WTC11 (cell line): Measurements from ENCODE around the gene ARTN. TPM values are rescaled to one million over a fixed set of nuclear protein-coding genes. Genes with fewer than 3 reads are reported as not detected.

Source experiments
- ATAC-seq: fragments of 200-7000 bp; cut with Tn5 transposase; 2 replicates; pipeline ENCODE4 v1.10.0; 2021; ENCODE audit warnings: mild to moderate bottlenecking, moderate library complexity
- CTCF ChIA-PET: fragments of 300-600 bp; sonication (Branson Sonifier 250); formaldehyde crosslinking; loops from one replicate; lab custom pipeline; 2021; ENCODE audit warnings: antibody characterized with exemption; lab: Charles Lee
- POLR2A ChIA-PET: fragments of 350-600 bp; sonication (Branson Sonifier 250); formaldehyde crosslinking; loops from one replicate; lab custom pipeline; 2021; ENCODE audit warnings: antibody characterized with exemption; lab: Charles Lee
- DNase-seq: peaks from one replicate; pipeline ENCODE4 v3.0.0; 2021; ENCODE audit warnings: low spot score
- H3K27ac Mint-ChIP-seq: 2 replicates; pipeline ENCODE4 v1.8.0; 2021; ENCODE audit warnings: mixed read lengths
- H3K27me3 Mint-ChIP-seq: 2 replicates; pipeline ENCODE4 v1.8.0; 2021; ENCODE audit warnings: low read depth, mild to moderate bottlenecking, moderate library complexity, mixed read lengths
- H3K36me3 Mint-ChIP-seq: 2 replicates; pipeline ENCODE4 v1.8.0; 2021; ENCODE audit warnings: mixed read lengths
- H3K4me1 Mint-ChIP-seq: 2 replicates; pipeline ENCODE4 v1.8.0; 2022; ENCODE audit warnings: mixed read lengths
- H3K4me3 Mint-ChIP-seq: 2 replicates; pipeline ENCODE4 v1.8.0; 2021; ENCODE audit warnings: mild to moderate bottlenecking, moderate library complexity, mixed read lengths
- H3K9me3 Mint-ChIP-seq: 2 replicates; pipeline ENCODE4 v1.8.0; 2021; ENCODE audit warnings: mixed read lengths
- CREM ChIP-seq: sonication (generic); formaldehyde crosslinking; IDR thresholded peaks from 2 replicates; pipeline ENCODE4 v1.8.1; 2022; ENCODE audit warnings: mild to moderate bottlenecking, missing genetic modification reagents, moderate library complexity
- ESRRA ChIP-seq: sonication (generic); formaldehyde crosslinking; IDR thresholded peaks from 2 replicates; pipeline ENCODE4 v1.8.1; 2022; ENCODE audit warnings: mild to moderate bottlenecking, missing genetic modification reagents, borderline replicate concordance
- ETV6 ChIP-seq: sonication (generic); formaldehyde crosslinking; IDR thresholded peaks from 2 replicates; pipeline ENCODE4 v1.8.1; 2022; ENCODE audit warnings: mild to moderate bottlenecking, missing genetic modification reagents
- FOXJ3 ChIP-seq: sonication (generic); formaldehyde crosslinking; IDR thresholded peaks from 2 replicates; pipeline ENCODE4 v1.9.0; 2021; ENCODE audit warnings: missing genetic modification reagents, mild to moderate bottlenecking, borderline replicate concordance
- FOXP1 ChIP-seq: sonication (generic); formaldehyde crosslinking; IDR thresholded peaks from 2 replicates; pipeline ENCODE4 v1.8.0; 2022; ENCODE audit warnings: missing genetic modification reagents, mild to moderate bottlenecking, moderate library complexity, borderline replicate concordance
- HMGA2 ChIP-seq: fragments of 250-450 bp; sonication (Bioruptor Pico); IDR thresholded peaks from 2 replicates; pipeline ENCODE4 v1.4.0; 2021; ENCODE audit warnings: mild to moderate bottlenecking, moderate library complexity
- KAT7 ChIP-seq: sonication (generic); formaldehyde crosslinking; IDR thresholded peaks from 2 replicates; pipeline ENCODE4 v1.8.1; 2023; ENCODE audit warnings: missing genetic modification reagents, mild to moderate bottlenecking, borderline replicate concordance
- MXD4 ChIP-seq: fragments of 250-450 bp; sonication (Bioruptor Pico); IDR thresholded peaks from 2 replicates; pipeline ENCODE4 v1.8.0; 2021; ENCODE audit warnings: mild to moderate bottlenecking, moderate library complexity, borderline replicate concordance
- NR2C2 ChIP-seq: sonication (generic); formaldehyde crosslinking; IDR thresholded peaks from 2 replicates; pipeline ENCODE4 v1.8.0; 2022; ENCODE audit warnings: mild to moderate bottlenecking, missing genetic modification reagents
- PRRX2 ChIP-seq: fragments of 250-450 bp; sonication (Bioruptor Pico); IDR thresholded peaks from 2 replicates; pipeline ENCODE4 v1.8.0; 2021; ENCODE audit warnings: mild to moderate bottlenecking
- RORB ChIP-seq: fragments of 250-450 bp; sonication (Bioruptor Pico); IDR thresholded peaks from 2 replicates; pipeline ENCODE4 v1.9.0; 2021; ENCODE audit warnings: mild to moderate bottlenecking
- SP1 ChIP-seq: sonication (generic); formaldehyde crosslinking; conservative IDR thresholded peaks from 2 replicates; pipeline ENCODE4 v1.8.1; 2022; ENCODE audit warnings: missing genetic modification reagents
- TCF7 ChIP-seq: sonication (generic); formaldehyde crosslinking; IDR thresholded peaks from 2 replicates; pipeline ENCODE4 v1.8.0; 2022; ENCODE audit warnings: mild to moderate bottlenecking, low read depth, missing genetic modification reagents, moderate library complexity
- ZNF121 ChIP-seq: sonication (generic); formaldehyde crosslinking; IDR thresholded peaks from 2 replicates; pipeline ENCODE4 v1.8.0; 2023; ENCODE audit warnings: missing genetic modification reagents
- ZNF232 ChIP-seq: sonication (generic); formaldehyde crosslinking; IDR thresholded peaks from 2 replicates; pipeline ENCODE4 v1.8.0; 2022; ENCODE audit warnings: mild to moderate bottlenecking, missing genetic modification reagents
- ZNF423 ChIP-seq: fragments of 250-450 bp; sonication (Bioruptor Pico); IDR thresholded peaks from 2 replicates; pipeline ENCODE4 v2.1.2; 2022; ENCODE audit warnings: mild to moderate bottlenecking, moderate library complexity
- total RNA-seq: library from RNA; stranded (reverse); gene quantifications from 3 replicates; pipeline ENCODE4 v1.2.3, GENCODE V29; 2021
- TF ChIP-seq, protein P1 (sequence below): sonication (generic); formaldehyde crosslinking; IDR thresholded peaks from 2 replicates; pipeline ENCODE4 v1.8.0; 2022; ENCODE audit warnings: mild to moderate bottlenecking, missing genetic modification reagents
- TF ChIP-seq, protein P2 (sequence below): fragments of 200-600 bp; IDR thresholded peaks from 2 replicates; pipeline ENCODE4 v1.8.0; 2022; ENCODE audit warnings: antibody characterized with exemption
- TF ChIP-seq, protein P3 (sequence below): fragments of 250-450 bp; sonication (Bioruptor Pico); IDR thresholded peaks from 2 replicates; pipeline ENCODE4 v1.9.0; 2021; ENCODE audit warnings: mild to moderate bottlenecking
- TF ChIP-seq, protein P4 (sequence below): sonication (generic); formaldehyde crosslinking; IDR thresholded peaks from 2 replicates; pipeline ENCODE4 v1.8.1; 2023; ENCODE audit warnings: mild to moderate bottlenecking, moderate library complexity, missing genetic modification reagents
- TF ChIP-seq, protein P5 (sequence below): sonication (generic); formaldehyde crosslinking; IDR thresholded peaks from 2 replicates; pipeline ENCODE4 v1.8.1; 2023; ENCODE audit warnings: mild to moderate bottlenecking, missing genetic modification reagents, borderline replicate concordance
- TF ChIP-seq, protein P6 (sequence below): fragments of 250-450 bp; sonication (Bioruptor Pico); IDR thresholded peaks from 2 replicates; pipeline ENCODE4 v2.1.2; 2022; ENCODE audit warnings: mild to moderate bottlenecking, moderate library complexity

The ARTN gene
- total RNA-seq, 1 experiment from 2014 or later: 28.5 TPM

DNA sequence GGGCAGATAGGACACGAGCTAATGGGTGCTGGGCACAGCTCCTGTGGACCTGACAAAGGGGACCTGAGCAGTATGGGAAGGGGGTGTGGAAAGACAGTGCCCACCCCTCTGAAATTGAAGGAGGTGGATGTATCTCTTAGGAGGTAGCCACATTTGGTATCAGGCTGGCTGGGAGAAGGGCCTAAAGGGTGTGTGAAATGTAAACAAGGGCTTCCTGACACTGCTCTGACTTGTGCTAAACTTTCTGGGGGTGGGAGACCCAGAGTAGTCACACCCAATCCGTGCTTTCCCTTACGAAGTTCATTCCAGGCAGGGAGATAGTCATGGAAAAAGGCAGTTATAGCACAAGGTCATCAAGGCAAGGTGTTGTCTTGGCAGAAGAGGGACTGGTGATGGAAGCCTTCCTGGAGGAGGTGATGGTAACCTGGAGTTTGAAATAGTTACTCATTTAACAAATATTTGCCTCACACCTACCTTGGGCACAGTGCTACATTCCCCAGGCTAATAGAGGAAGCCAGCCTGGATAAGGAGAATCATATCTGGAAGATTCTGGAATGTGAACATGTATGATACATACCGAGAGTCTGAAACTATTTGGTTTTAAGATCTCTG lies 52.5 kb downstream of the ARTN start:
- Mint-ChIP-seq H3K4me3 (no peak overlapping the region), H3K9me3 (no peaks in the 10 kb centered on the region), H3K4me1 (0 out of 2 replicates have a peak, but pooled peaks cover 3% of the 10 kb centered on the region), H3K36me3 (peaks cover 6% of the 10 kb centered on the region; the same call in 1 of the 2 replicates), H3K27ac (no peak overlapping the region; the same call in 1 of the 2 replicates), H3K27me3 (peaks cover 4% of the 10 kb centered on the region)
- CTCF ChIA-PET: interaction anchor here (1.0 to 1.8 kb wide), 4 partner anchors 9 to 222 kb away, joined by 4 to 8 read pairs (median 4); no protein-coding TSS in a partner anchor
- ATAC-seq (no peak), DNase-seq (no peak)
- TF ChIP-seq ESRRA (CRISPR knock-in tag) (no peak), ZNF423 (CRISPR knock-in tag) (no peak), KAT7 (no peak)
- TF ChIP-seq, protein P1, sequence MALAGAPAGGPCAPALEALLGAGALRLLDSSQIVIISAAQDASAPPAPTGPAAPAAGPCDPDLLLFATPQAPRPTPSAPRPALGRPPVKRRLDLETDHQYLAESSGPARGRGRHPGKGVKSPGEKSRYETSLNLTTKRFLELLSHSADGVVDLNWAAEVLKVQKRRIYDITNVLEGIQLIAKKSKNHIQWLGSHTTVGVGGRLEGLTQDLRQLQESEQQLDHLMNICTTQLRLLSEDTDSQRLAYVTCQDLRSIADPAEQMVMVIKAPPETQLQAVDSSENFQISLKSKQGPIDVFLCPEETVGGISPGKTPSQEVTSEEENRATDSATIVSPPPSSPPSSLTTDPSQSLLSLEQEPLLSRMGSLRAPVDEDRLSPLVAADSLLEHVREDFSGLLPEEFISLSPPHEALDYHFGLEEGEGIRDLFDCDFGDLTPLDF (CRISPR knock-in tag): no peak
- TF ChIP-seq, protein P2, sequence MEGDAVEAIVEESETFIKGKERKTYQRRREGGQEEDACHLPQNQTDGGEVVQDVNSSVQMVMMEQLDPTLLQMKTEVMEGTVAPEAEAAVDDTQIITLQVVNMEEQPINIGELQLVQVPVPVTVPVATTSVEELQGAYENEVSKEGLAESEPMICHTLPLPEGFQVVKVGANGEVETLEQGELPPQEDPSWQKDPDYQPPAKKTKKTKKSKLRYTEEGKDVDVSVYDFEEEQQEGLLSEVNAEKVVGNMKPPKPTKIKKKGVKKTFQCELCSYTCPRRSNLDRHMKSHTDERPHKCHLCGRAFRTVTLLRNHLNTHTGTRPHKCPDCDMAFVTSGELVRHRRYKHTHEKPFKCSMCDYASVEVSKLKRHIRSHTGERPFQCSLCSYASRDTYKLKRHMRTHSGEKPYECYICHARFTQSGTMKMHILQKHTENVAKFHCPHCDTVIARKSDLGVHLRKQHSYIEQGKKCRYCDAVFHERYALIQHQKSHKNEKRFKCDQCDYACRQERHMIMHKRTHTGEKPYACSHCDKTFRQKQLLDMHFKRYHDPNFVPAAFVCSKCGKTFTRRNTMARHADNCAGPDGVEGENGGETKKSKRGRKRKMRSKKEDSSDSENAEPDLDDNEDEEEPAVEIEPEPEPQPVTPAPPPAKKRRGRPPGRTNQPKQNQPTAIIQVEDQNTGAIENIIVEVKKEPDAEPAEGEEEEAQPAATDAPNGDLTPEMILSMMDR: no peak
- POLR2A ChIA-PET: no interaction called here

DNA sequence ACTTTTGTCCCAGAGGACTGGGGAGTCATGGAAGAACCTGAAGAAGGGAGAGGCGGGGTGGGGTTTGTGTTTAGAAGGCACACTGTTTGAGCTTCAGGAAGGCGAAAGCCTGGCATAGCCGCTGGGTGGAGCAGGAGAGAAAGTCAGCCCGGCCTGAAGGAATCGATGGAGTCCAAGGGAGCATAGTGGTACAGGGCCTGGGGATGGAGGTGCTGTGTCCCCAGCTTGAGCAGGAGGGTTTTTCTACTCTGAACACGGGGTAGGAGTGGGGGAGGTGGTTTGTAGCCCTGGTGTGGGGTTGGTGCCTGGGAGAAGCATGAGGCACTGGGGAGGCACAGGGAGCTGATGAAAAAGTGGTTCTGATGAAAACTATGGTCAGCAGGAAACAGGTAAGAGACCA lies 53.1 kb downstream of the ARTN start:
- TF ChIP-seq, protein P3, sequence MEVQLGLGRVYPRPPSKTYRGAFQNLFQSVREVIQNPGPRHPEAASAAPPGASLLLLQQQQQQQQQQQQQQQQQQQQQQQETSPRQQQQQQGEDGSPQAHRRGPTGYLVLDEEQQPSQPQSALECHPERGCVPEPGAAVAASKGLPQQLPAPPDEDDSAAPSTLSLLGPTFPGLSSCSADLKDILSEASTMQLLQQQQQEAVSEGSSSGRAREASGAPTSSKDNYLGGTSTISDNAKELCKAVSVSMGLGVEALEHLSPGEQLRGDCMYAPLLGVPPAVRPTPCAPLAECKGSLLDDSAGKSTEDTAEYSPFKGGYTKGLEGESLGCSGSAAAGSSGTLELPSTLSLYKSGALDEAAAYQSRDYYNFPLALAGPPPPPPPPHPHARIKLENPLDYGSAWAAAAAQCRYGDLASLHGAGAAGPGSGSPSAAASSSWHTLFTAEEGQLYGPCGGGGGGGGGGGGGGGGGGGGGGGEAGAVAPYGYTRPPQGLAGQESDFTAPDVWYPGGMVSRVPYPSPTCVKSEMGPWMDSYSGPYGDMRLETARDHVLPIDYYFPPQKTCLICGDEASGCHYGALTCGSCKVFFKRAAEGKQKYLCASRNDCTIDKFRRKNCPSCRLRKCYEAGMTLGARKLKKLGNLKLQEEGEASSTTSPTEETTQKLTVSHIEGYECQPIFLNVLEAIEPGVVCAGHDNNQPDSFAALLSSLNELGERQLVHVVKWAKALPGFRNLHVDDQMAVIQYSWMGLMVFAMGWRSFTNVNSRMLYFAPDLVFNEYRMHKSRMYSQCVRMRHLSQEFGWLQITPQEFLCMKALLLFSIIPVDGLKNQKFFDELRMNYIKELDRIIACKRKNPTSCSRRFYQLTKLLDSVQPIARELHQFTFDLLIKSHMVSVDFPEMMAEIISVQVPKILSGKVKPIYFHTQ (CRISPR knock-in tag): no peak
- no peak for TF ChIP-seq MXD4
- no peak for TF ChIP-seq ESRRA (CRISPR knock-in tag)
- TF ChIP-seq FOXJ3 (CRISPR knock-in tag): no peak
- no peak for TF ChIP-seq FOXP1 (CRISPR knock-in tag)
- TF ChIP-seq PRRX2 (CRISPR knock-in tag): no peak
- TF ChIP-seq, protein P4, sequence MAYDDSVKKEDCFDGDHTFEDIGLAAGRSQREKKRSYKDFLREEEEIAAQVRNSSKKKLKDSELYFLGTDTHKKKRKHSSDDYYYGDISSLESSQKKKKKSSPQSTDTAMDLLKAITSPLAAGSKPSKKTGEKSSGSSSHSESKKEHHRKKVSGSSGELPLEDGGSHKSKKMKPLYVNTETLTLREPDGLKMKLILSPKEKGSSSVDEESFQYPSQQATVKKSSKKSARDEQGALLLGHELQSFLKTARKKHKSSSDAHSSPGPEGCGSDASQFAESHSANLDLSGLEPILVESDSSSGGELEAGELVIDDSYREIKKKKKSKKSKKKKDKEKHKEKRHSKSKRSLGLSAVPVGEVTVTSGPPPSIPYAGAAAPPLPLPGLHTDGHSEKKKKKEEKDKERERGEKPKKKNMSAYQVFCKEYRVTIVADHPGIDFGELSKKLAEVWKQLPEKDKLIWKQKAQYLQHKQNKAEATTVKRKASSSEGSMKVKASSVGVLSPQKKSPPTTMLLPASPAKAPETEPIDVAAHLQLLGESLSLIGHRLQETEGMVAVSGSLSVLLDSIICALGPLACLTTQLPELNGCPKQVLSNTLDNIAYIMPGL (CRISPR knock-in tag): no peak
- TF ChIP-seq, protein P5, sequence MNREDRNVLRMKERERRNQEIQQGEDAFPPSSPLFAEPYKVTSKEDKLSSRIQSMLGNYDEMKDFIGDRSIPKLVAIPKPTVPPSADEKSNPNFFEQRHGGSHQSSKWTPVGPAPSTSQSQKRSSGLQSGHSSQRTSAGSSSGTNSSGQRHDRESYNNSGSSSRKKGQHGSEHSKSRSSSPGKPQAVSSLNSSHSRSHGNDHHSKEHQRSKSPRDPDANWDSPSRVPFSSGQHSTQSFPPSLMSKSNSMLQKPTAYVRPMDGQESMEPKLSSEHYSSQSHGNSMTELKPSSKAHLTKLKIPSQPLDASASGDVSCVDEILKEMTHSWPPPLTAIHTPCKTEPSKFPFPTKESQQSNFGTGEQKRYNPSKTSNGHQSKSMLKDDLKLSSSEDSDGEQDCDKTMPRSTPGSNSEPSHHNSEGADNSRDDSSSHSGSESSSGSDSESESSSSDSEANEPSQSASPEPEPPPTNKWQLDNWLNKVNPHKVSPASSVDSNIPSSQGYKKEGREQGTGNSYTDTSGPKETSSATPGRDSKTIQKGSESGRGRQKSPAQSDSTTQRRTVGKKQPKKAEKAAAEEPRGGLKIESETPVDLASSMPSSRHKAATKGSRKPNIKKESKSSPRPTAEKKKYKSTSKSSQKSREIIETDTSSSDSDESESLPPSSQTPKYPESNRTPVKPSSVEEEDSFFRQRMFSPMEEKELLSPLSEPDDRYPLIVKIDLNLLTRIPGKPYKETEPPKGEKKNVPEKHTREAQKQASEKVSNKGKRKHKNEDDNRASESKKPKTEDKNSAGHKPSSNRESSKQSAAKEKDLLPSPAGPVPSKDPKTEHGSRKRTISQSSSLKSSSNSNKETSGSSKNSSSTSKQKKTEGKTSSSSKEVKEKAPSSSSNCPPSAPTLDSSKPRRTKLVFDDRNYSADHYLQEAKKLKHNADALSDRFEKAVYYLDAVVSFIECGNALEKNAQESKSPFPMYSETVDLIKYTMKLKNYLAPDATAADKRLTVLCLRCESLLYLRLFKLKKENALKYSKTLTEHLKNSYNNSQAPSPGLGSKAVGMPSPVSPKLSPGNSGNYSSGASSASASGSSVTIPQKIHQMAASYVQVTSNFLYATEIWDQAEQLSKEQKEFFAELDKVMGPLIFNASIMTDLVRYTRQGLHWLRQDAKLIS (CRISPR knock-in tag): no peak
- no peak for TF ChIP-seq RORB (CRISPR knock-in tag)
- TF ChIP-seq ZNF232 (CRISPR knock-in tag): no peak
- no peak for TF ChIP-seq ETV6 (CRISPR knock-in tag)
- TF ChIP-seq SP1 (CRISPR knock-in tag): no peak
- TF ChIP-seq NR2C2 (CRISPR knock-in tag): no peak
- TF ChIP-seq, protein P6, sequence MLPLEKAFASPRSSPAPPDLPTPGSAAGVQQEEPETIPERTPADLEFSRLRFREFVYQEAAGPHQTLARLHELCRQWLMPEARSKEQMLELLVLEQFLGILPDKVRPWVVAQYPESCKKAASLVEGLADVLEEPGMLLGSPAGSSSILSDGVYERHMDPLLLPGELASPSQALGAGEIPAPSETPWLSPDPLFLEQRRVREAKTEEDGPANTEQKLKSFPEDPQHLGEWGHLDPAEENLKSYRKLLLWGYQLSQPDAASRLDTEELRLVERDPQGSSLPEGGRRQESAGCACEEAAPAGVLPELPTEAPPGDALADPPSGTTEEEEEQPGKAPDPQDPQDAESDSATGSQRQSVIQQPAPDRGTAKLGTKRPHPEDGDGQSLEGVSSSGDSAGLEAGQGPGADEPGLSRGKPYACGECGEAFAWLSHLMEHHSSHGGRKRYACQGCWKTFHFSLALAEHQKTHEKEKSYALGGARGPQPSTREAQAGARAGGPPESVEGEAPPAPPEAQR (CRISPR knock-in tag): no peak
- TF ChIP-seq ZNF121: no peak
- no peak for TF ChIP-seq HMGA2 (CRISPR knock-in tag)
- TF ChIP-seq TCF7 (CRISPR knock-in tag): no peak
- TF ChIP-seq CREM (CRISPR knock-in tag): no peak
- Mint-ChIP-seq H3K4me3 (no peak overlapping the region), H3K9me3 (no peaks in the 10 kb centered on the region), H3K27me3 (peaks cover 4% of the 10 kb centered on the region), H3K4me1 (0 out of 2 replicates have a peak, but pooled peaks cover 4% of the 10 kb centered on the region), H3K27ac (no peak overlapping the region), H3K36me3 (peaks cover 6% of the 10 kb centered on the region; the same call in 1 of the 2 replicates)
- CTCF ChIA-PET: interaction anchor here (0.7 to 9.8 kb wide), 6 partner anchors 9 to 222 kb away, joined by 3 to 87 read pairs (median 4); no protein-coding TSS in a partner anchor
- ATAC-seq (no peak), DNase-seq (no peak)
- POLR2A ChIA-PET: no interaction called here
